Adrenal gland (tissue), 12 donors: ENCODE measurements around the gene MCTP2. TPM values are rescaled to one million over a fixed set of nuclear protein-coding genes. Genes with fewer than 3 reads are reported as not detected.
A peak's percentile ranks its signal among the peaks of the same experiment; 100 is the strongest.

Experiments used
- DNase-seq, 7 donors: peaks; one replicate each; pipeline ENCODE4 v3.0.0-alpha.2; 2019 to 2020
- H3K27ac ChIP-seq, 5 donors: fragments of 200-600 bp; sonication (generic) in 4 of 5; 1 replicate in 3 of 5; 2 replicates in 2 of 5; pipeline versions ENCODE4 v1.5.1 to v1.8.0; 2016 to 2020; ENCODE audit warnings: mild to moderate bottlenecking in 1 of 5
- H3K27me3 ChIP-seq: fragments of 200-600 bp; 2 replicates; pipeline ENCODE4 v1.8.0; 2021
- H3K36me3 ChIP-seq, 2 donors: fragments of 200-600 bp; replicated peaks in 1 of 2; 1 replicate in 1 of 2; 2 replicates in 1 of 2; pipeline versions ENCODE4 v1.5.1 to v1.8.0; 2018 to 2022
- H3K4me1 ChIP-seq, 2 donors: fragments of 200-600 bp; replicated peaks in 1 of 2; 1 replicate in 1 of 2; 2 replicates in 1 of 2; pipeline versions ENCODE4 v1.5.1 to v1.8.0; 2018 to 2021
- H3K4me3 ChIP-seq, 4 donors: fragments of 200-600 bp; sonication (generic) in 3 of 4; one replicate each; pipeline ENCODE4 v1.5.1; 2016 to 2018
- H3K9me3 ChIP-seq, 3 donors: fragments of 200-600 bp; sonication (generic) in 1 of 3; replicated peaks in 1 of 3; 1 replicate in 2 of 3; 2 replicates in 1 of 3; pipeline versions ENCODE4 v1.5.1 to v1.8.0; 2016 to 2021
- POLR2A ChIP-seq, 2 donors: fragments of 450-650 bp; IDR thresholded peaks; one replicate each; pipeline ENCODE4 v1.6.1; 2017; ENCODE audit warnings: antibody characterized with exemption in 2 of 2, mild to moderate bottlenecking in 2 of 2, moderate library complexity in 1 of 2
- WGBS, 4 donors: extraction: QIAGEN DNeasy Blood & Tissue Kit in 2 of 4; methylation state at CpG; one replicate each; pipeline versions ENCODE4 v1.1.5 to v1.1.7; 2013 to 2017; 5-methylcytosine and 5-hydroxymethylcytosine counted together
- intact Hi-C, 2 donors: fragments of 100-400 bp; cut with DNase I; formaldehyde crosslinking; loops; one replicate each; pipeline versions ENCODE4 v1.14.1 to v1.15.0; 2022 to 2023
- polyA plus RNA-seq, 3 donors: library from polyadenylated mRNA; stranded (reverse); fragments of 200-250 nt in 2 of 3; fragments of 350-450 nt in 1 of 3; fragmentation: Illumina TruSeq in 1 of 3; extraction: RNeasy Lipid Tissue Mini Kit (QIAGEN cat#74804) in 1 of 3; gene quantifications; one replicate each; pipeline ENCODE4 v1.2.3, GENCODE V29; 2013 to 2014
- total RNA-seq, 9 donors: library from RNA; depleted of rRNA in 4 of 9; stranded (reverse); fragments of >200 nt in 4 of 9; fragments of 120-200 nt in 1 of 9; fragmentation: NEBNext Ultra II Directional in 1 of 9; extraction: Animal tissue kit (Norgen Biotek cat#: 25700) in 1 of 9; gene quantifications; one replicate each; pipeline versions ENCODE4 v1.1.0 to v1.2.4, GENCODE V29; 2013 to 2023
- TF ChIP-seq, protein P1 (sequence below), 6 experiments: fragments of 450-650 bp in 4 of 6; fragments of 200-600 bp in 2 of 6; sonication (generic) in 1 of 6; IDR thresholded peaks; 1 replicate in 5 of 6; 2 replicates in 1 of 6; pipeline versions ENCODE4 v1.5.1 to v1.8.0; 2016 to 2021; ENCODE audit warnings: antibody characterized with exemption in 6 of 6, mild to moderate bottlenecking in 2 of 6, moderate library complexity in 1 of 6
- donor health status: healthy with polysubstance abuse.
- donor health status: Bipolar disorder and iron deficiency.
- donor health status: DM: yes; HTN: yes; CAD: no.
- donor health status: DM: no; HTN: no; CAD: no.
- donor health status: DM: no; HTN: no; CAD: no.
- donor health status: DM: yes; HTN: yes; CAD: no.

Gene MCTP2
- total and polyA plus RNA-seq, 12 donors, result 2.7 to 21.3 (median 14.4) TPM

DNA sequence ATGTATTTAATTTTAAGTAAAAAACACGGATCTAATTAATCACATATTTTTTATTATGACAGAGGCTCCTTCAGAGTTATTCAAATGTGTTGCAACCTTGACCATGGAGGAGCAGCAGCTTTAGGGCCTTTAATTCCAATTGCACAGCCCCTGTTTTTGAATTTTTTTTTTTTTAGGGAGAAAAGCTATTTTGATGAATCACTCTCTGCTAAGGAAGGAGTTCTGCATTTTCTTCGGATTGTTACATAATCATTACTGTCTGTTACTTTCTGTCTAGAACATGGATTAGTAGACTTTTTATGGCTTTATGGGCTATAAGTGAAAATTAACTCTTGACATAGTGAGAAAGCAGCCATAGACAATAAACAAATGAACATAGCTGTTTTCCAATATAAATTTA, 90.8 kb downstream of the MCTP2 start:
- intact Hi-C loops, result loop anchor here in 1 of 2 donors (10.0 kb wide), 1 partner anchor 157 kb away; no protein-coding TSS in a partner anchor
- no peaks in the 10 kb centered on the region for H3K9me3 ChIP-seq
- TF ChIP-seq, protein P1, sequence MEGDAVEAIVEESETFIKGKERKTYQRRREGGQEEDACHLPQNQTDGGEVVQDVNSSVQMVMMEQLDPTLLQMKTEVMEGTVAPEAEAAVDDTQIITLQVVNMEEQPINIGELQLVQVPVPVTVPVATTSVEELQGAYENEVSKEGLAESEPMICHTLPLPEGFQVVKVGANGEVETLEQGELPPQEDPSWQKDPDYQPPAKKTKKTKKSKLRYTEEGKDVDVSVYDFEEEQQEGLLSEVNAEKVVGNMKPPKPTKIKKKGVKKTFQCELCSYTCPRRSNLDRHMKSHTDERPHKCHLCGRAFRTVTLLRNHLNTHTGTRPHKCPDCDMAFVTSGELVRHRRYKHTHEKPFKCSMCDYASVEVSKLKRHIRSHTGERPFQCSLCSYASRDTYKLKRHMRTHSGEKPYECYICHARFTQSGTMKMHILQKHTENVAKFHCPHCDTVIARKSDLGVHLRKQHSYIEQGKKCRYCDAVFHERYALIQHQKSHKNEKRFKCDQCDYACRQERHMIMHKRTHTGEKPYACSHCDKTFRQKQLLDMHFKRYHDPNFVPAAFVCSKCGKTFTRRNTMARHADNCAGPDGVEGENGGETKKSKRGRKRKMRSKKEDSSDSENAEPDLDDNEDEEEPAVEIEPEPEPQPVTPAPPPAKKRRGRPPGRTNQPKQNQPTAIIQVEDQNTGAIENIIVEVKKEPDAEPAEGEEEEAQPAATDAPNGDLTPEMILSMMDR (IDR thresholded peaks at IDR 0.05), result no peak
- TF ChIP-seq POLR2A (IDR thresholded peaks at IDR 0.05), result no peak
- H3K27ac ChIP-seq, result no peak overlapping the region
- peaks cover 0 to 5% of the 10 kb centered on the region in 2 donors for H3K4me1 ChIP-seq
- H3K4me3 ChIP-seq, result no peak overlapping the region
- WGBS, 4 donors, result 30 to 43% (median 36%) methylated on average over 2 of the region's 2 CpGs
- no peaks in the 10 kb centered on the region for H3K36me3 ChIP-seq
- DNase-seq, result no peak
- H3K27me3 ChIP-seq, result no peaks in the 10 kb centered on the region

DNA sequence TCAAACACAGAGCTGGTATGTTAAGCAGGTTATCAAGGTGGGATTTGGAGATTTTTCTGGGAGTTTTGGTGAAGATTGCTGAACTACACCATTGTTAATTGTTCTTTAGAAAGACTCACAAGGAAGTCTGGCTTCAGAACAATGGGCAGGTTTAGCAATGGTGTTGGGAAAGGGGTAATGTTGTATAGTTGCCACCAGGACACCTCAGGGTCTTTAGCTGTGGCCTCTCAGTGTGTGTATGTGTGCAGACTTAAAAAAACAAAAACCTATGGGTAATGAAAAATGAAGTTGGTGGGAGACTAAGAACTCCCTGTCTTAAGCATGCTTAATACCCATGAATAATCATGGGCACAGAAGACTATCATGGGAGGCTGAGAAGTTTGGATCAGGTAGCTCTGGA, 91.7 kb downstream of the MCTP2 start:
- no peak for TF ChIP-seq POLR2A (IDR thresholded peaks at IDR 0.05)
- TF ChIP-seq, protein P1 (IDR thresholded peaks at IDR 0.05), result no peak
- H3K27me3 ChIP-seq, result no peaks in the 10 kb centered on the region
- no peak for DNase-seq
- no peak overlapping the region for H3K27ac ChIP-seq
- H3K36me3 ChIP-seq, result no peaks in the 10 kb centered on the region
- H3K4me1 ChIP-seq, result peaks cover 0 to 5% of the 10 kb centered on the region in 2 donors
- intact Hi-C loops, result loop anchor here in 1 of 2 donors (10.0 kb wide), 1 partner anchor 158 kb away; no protein-coding TSS in a partner anchor
- H3K9me3 ChIP-seq, result no peaks in the 10 kb centered on the region
- H3K4me3 ChIP-seq, result no peak overlapping the region

DNA sequence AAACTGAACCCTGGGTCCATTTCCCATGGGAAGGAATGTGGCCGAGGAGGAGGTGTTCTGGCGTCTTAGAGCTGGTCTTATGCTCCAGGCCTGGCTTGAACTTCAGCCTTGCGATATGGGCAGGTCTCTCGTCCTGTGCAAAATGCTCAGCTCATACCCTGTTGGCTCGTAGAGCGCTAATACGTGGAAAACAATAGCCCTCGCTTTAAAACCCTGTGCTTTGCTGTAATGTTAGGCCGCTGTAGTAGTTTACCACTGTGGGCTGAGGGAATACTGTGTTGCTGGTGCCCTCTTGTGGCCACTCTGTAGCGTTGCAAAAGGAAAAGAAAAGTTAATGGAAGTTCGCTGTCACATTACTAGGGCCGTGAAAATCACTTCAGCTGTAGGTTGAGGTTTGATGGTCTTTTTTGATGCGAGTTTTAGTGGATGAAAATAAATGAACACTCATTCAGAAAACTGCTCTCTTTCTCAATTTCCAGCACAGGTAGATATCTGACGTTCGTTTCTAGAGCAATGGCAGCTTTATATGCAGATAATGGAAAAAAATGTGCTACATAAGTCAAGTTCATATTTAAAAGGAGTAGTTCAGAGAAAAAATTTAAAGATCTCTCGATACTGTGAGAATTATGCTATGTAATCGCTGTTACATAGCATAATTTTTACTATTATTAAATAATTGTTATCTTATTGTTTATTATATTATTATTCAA, 92.9 kb downstream of the MCTP2 start:
- TF ChIP-seq, protein P1 (IDR thresholded peaks at IDR 0.05), result peak; percentile 83 to 92 (median 89)
- TF ChIP-seq POLR2A (IDR thresholded peaks at IDR 0.05), result no peak
- Histone ChIP-seq H3K36me3 (no peaks in the 10 kb centered on the region), H3K4me3 (no peak overlapping the region), H3K9me3 (no peaks in the 10 kb centered on the region), H3K4me1 (peaks cover 0 to 5% of the 10 kb centered on the region in 2 donors), H3K27me3 (no peaks in the 10 kb centered on the region), H3K27ac (no peak overlapping the region)
- intact Hi-C loops, result loop anchor here in 1 of 2 donors (10.0 kb wide), 1 partner anchor 159 kb away; no protein-coding TSS in a partner anchor
- peak; percentile 22 to 65 (median 41) for DNase-seq
- 18 to 30% (median 24%) methylated on average over 17 of the region's 17 CpGs for WGBS, 4 donors

DNA sequence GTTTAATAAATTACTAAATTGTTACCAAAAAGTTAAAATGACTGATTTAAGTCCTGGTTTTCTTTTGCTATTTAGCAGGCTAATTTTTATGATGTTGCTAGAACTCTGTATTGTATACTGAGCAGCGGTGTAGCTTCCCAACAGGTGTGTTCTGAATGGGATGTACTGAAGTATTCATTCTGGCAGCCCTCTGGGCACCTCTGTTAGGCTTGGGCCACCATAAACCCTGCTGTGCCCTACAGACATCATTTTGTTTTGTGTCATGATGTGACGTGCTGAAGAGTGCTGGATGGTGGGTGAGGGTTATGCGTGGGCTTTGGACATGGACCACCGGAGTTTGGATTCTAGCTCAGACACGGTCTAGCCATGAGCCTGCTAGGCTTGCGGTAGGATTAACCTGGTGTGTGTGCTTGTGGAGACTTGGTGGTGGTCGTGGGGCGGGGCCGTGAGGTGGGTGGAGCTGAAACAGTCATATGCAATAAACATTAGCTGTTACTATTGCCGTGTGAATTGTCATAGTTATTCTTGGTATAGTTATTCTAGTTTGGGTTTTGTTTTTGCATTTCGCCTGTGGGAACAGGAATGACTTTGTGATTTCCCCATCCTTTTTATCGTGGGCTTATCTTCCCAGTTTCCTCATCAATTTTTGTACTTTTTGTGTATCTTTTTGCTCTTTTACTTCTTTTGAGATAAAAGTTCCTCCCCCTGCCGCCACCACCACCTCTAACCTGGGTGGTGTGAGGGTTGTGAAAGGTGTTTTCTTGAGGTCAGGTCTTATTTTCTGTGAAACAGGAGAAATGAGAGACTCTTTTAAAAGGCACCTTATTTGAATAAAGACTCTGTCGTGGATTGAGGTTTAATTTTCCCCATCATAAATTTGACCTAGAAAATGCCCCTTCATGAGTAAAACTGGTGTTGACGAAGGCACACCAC, 93.7 kb downstream of the MCTP2 start:
- 67 to 81% (median 78%) methylated on average over 14 to 15 of the region's 15 CpGs for WGBS, 4 donors
- TF ChIP-seq, protein P1 (IDR thresholded peaks at IDR 0.05), result no peak
- no peak for TF ChIP-seq POLR2A (IDR thresholded peaks at IDR 0.05)
- Histone ChIP-seq H3K4me1 (peaks cover 0 to 5% of the 10 kb centered on the region in 2 donors), H3K4me3 (no peak overlapping the region), H3K27me3 (no peaks in the 10 kb centered on the region), H3K9me3 (no peaks in the 10 kb centered on the region), H3K36me3 (no peaks in the 10 kb centered on the region), H3K27ac (no peak overlapping the region)
- no peak for DNase-seq
- intact Hi-C loops, result loop anchor here (5.0 to 10.0 kb wide), 2 partner anchors 160 to 163 kb away; no protein-coding TSS in a partner anchor
